Endothelial cell (in vitro differentiated cells): ENCODE results near the gene PFN3. TPM values are rescaled to one million over a fixed set of nuclear protein-coding genes. Genes with fewer than 3 reads are reported as not detected.

Source experiments
- DNase-seq: peaks from one replicate; pipeline ENCODE4 v3.0.0; 2021; ENCODE audit warnings: low spot score
- H3K27ac Mint-ChIP-seq: one replicate; pipeline ENCODE4 v1.8.0; 2021; ENCODE audit warnings: mixed read lengths, inconsistent platforms; ENCODE audit not compliant: unreplicated experiment
- H3K27me3 Mint-ChIP-seq: one replicate; pipeline ENCODE4 v1.8.0; 2021; ENCODE audit warnings: mild to moderate bottlenecking, moderate library complexity, mixed read lengths, inconsistent platforms; ENCODE audit not compliant: unreplicated experiment
- H3K36me3 Mint-ChIP-seq: one replicate; pipeline ENCODE4 v1.8.0; 2021; ENCODE audit warnings: mild to moderate bottlenecking, low read depth, mixed read lengths, inconsistent platforms; ENCODE audit not compliant: unreplicated experiment
- H3K4me1 Mint-ChIP-seq: one replicate; pipeline ENCODE4 v1.8.0; 2021; ENCODE audit warnings: mild to moderate bottlenecking, mixed read lengths, inconsistent platforms; ENCODE audit not compliant: unreplicated experiment
- H3K4me3 Mint-ChIP-seq: one replicate; pipeline ENCODE4 v1.8.0; 2021; ENCODE audit warnings: mild to moderate bottlenecking, mixed read lengths, inconsistent platforms; ENCODE audit not compliant: unreplicated experiment
- H3K9me3 Mint-ChIP-seq: one replicate; pipeline ENCODE4 v1.8.0; 2021; ENCODE audit warnings: mixed read lengths, inconsistent platforms; ENCODE audit not compliant: unreplicated experiment
- CTCF ChIP-seq: fragments of 200-600 bp; sonication (generic); IDR thresholded peaks from one replicate; pipeline ENCODE4 v1.5.0; 2021; ENCODE audit warnings: antibody characterized with exemption; ENCODE audit not compliant: unreplicated experiment
- total RNA-seq: library from RNA; stranded (reverse); fragmentation: NEBNext Ultra II Directional; extraction: Animal tissue kit (Norgen Biotek cat#: 25700); gene quantifications from one replicate; pipeline ENCODE4 v1.2.1, GENCODE V29; 2021; ENCODE audit not compliant: unreplicated experiment

Gene PFN3
- total RNA-seq, 1 donor from 2014 or later: not detected

- H3K27ac Mint-ChIP-seq: no peak overlapping the region
- H3K9me3 Mint-ChIP-seq: no peaks in the 10 kb centered on the region
- peaks cover 7% of the 10 kb centered on the region for H3K36me3 Mint-ChIP-seq
- no peak for TF ChIP-seq CTCF
- H3K4me3 Mint-ChIP-seq: no peak overlapping the region
- peak; percentile 53 for DNase-seq
- peaks cover 12% of the 10 kb centered on the region for H3K4me1 Mint-ChIP-seq
- H3K27me3 Mint-ChIP-seq: peaks cover 29% of the 10 kb centered on the region
Observed at GRCh38 chr5:177447066-177447610, 46.7 kb upstream of the PFN3 start.

- no peaks in the 10 kb centered on the region for H3K9me3 Mint-ChIP-seq
- DNase-seq: peak; percentile 47
- peak within 1 kb of the TSS; percentile 83 for H3K27ac Mint-ChIP-seq
- peaks cover 29% of the 10 kb centered on the region for H3K27me3 Mint-ChIP-seq
- peaks cover 11% of the 10 kb centered on the region for H3K36me3 Mint-ChIP-seq
- TF ChIP-seq CTCF: no peak
- peak within 1 kb of the TSS; percentile 80 for H3K4me3 Mint-ChIP-seq
- peaks cover 12% of the 10 kb centered on the region for H3K4me1 Mint-ChIP-seq
Observed at GRCh38 chr5:177446200-177447065, 46.0 kb upstream of the PFN3 start, which contains the start of gene PRR7. PRR7 (plus strand) TSS chr5:177446814; CDS start chr5:177455068, 8,254 bp downstream.

- peaks cover 12% of the 10 kb centered on the region for H3K4me1 Mint-ChIP-seq
- H3K27ac Mint-ChIP-seq: peak overlapping the region; percentile 83
- no peak for DNase-seq
- peaks cover 27% of the 10 kb centered on the region for H3K27me3 Mint-ChIP-seq
- no peaks in the 10 kb centered on the region for H3K9me3 Mint-ChIP-seq
- peak overlapping the region; percentile 80 for H3K4me3 Mint-ChIP-seq
- H3K36me3 Mint-ChIP-seq: peaks cover 12% of the 10 kb centered on the region
- no peak for TF ChIP-seq CTCF
Observed at GRCh38 chr5:177445917-177446199, 45.4 kb upstream of the PFN3 start.

- Mint-ChIP-seq H3K4me3 (peak overlapping the region; percentile 80), H3K9me3 (no peaks in the 10 kb centered on the region), H3K36me3 (peaks cover 12% of the 10 kb centered on the region), H3K27me3 (peaks cover 26% of the 10 kb centered on the region), H3K27ac (peak overlapping the region; percentile 83), H3K4me1 (peaks cover 12% of the 10 kb centered on the region)
- TF ChIP-seq CTCF: no peak
- DNase-seq: no peak
Observed at GRCh38 chr5:177445052-177445916, 44.8 kb upstream of the PFN3 start.
